Inferior parietal cortex (tissue), 1 donor: Measurements from ENCODE around the gene CADPS.

Experiments
- DNase-seq: peaks from one replicate; pipeline ENCODE4 v3.0.0-alpha.2; 2016; ENCODE audit errors: extremely low spot score

CADPS gene

DNA sequence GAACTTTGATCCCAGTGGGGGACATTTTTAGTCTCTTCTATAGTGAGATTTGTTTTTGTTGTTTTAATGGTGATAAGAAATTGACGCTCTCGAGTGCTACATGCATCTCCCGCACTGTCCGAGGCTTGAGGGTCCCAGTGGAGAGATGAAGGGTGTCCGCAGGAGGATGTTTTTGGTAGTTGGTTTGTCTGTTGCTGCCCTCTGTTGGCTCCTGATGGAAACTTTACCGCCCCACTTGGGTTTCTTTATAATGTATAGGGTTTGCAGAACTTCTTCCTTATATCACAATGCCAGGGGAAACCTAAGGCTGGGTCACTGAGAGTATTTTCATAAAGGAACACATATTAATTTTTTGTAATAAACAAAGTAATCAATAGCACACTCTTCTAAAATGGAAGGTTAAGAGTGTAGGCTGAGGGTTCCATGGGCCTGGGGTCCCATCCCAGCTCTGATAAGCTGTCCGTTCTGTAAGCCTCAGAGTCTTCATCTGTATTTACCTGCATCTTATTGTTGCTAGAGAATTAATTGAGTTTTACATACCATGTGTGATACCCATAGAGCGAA lies 316.6 kb downstream of the CADPS start:
- no peak for DNase-seq

DNA sequence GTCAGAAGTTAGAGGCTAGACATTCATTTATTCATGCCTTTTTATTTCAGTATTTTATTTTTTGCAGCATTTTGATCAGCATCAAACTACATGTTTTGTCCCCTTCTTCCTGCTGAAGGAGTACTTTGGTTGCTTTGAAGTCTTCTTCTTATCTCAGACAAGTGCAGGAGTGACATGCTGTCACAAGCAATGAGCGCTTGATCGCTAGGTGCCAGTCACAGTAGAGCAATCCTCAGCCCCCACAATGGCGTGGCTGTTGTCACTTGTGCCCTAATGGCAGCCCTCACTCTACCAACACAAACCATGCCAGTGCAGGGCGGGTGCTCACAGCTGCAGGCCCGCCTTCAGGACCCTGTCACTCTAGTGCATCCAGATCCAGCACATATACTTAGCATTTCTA lies 317.2 kb downstream of the CADPS start:
- no peak for DNase-seq

DNA sequence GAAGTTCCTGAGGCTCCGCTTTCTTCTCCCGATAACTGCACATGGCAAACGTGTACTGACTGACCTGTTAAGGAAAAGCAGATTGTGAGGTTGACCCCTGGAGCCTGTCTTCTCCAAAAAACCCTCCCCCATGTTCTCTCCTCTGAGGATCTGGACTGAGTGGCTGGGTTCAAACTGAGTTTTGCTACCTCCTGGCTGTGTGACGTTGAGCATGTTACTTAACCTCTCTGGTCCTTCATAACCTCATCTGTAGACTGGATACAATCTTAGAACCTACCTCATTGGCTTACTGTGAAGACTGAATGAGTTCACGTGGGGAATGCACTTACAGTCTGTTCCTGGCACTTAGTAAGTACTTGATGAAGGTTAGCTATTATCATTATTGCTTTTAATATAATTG lies 317.8 kb downstream of the CADPS start:
- no peak for DNase-seq

DNA sequence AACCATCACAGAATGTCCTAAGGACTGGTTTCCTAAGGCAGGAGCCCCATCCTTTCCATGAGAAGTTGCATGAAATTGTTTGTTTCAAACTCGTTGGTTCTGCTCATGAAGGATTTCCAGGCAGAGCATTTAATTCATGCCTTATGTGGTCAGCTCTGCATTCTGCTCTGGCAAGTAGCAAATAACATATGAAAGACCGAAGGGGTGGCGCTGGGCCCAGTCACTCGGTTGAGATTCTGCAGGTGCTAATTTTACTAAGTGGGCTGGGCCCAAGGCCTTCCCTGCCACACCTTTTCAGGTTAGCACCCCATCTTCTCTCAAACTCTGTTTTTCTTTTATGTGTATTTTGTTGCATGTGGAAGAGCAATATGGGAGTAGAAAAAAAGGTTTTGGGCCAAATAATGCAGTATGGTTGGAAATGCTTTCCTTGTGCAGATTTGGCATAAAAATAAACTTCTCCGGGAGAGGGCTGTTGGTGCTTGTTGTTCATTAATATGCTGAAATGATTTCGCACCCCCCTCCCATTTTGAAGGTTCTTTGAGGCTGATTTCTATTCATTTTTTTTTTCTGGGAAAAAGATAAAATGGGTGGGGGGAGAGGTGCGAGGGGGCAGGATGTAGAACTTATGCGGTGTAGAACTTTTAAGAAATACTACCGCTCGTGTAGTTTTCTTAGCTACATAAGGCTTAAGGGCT lies 318.9 kb downstream of the CADPS start:
- no peak for DNase-seq

DNA sequence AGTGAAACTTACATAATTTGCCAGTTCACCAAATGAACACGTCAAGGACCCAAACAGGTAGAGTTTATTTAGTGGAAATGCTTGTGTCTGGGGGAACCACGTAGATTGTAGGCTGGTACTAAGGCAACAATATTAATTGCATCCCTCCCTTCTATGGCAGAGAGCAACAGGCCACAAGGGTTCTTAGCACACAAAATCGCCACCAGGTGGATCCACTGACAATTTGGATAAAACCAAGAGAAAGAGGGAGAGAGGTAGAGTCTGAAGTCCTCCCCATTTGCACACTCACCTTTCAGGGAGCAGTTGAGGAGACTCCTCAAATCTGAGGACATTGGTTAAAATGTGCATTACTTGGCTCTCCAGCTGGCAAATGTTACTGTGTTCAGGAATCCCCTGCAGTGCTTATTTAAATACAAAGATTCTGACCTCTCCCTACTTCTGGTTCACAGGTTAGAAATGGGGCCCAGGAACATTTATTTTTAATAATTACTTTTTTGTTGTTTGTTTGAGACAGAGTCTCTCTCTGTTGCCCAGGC lies 320.9 kb downstream of the CADPS start:
- no peak for DNase-seq

DNA sequence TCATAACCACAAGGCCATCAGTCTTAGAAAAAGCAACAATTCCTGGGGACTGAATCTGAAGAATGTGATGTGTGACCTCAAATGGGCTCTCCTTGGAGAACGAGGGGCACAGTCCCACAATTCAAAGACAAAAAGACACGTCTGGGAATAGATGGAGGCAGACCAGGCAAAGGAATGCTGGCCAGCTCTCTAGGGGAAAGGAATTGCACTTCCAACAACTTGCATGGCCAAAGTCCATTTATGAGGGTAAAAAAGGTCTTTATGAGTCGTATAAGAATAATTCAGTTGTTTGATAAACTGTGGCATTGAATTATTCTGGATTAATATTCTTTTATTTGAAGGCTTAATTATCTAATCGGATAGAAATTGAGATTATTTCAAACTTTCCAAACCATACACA lies 321.4 kb downstream of the CADPS start:
- no peak for DNase-seq

DNA sequence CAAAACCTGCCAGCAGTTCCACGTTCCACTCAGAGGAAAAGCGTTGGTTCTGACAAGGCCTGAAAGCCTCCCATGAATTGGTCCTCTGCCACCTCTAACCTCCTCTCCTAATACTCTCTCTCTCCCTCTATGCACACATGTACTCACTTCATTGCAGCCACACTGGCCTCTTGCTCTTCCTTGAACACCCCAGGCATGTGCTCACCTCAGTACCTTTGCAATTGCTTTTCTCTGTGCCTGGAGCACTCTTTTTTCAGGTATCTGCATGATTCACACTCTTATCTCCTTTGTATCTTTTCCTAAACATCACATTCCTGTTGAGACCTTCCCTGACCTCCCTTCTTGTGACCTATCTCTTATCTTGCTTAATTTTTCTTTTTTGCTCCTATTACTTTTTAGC lies 323.7 kb downstream of the CADPS start:
- no peak for DNase-seq

DNA sequence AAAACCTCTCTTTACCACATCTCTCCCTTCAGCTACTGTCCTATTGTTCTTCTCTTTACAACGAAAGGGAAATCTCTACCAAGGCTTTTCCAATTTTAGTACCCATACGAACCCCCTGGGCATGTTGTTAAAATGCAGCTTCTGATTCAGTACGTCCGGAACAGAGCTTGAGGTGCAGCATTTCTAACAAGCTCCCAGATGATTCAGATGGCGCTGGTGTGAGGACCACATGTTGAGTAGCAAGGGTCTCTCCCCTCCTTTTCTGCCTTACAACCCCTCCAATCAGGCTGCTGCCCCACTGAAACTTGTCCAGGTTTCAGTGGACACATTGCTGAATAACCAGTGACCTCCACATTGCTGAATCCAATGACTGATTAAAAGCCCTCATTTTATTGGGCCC lies 324.8 kb downstream of the CADPS start:
- no peak for DNase-seq

DNA sequence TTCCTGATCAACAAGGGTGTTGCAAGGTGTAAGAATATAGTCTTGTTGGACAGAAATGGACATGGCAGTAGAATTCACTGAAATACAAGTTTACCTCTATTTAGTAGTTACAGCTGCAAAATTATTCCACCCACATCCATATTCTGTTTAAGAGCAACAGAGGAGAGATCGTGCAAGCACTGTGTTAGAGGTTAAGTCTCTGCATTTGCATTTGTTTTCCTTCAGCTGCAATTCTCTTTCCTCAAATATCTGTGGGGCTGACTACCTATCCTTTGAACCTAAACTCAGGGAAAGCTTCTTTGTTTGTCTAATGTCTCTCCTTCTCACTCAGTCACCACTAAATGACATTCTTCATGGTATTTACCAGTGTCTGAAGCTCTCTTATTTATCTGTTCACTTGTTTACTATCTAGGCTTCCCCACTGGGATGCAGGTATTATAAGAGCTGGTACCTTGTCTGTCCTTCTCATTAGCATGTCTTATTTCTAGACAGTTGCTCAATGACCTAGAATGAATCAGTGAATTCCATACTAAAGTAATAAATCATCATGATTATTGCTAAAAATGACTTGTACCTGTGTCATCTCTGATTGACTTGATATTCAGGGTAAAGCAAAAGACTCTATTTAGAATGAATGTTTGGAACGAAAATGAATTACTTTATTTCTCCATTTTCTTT lies 326.5 kb downstream of the CADPS start:
- no peak for DNase-seq

DNA sequence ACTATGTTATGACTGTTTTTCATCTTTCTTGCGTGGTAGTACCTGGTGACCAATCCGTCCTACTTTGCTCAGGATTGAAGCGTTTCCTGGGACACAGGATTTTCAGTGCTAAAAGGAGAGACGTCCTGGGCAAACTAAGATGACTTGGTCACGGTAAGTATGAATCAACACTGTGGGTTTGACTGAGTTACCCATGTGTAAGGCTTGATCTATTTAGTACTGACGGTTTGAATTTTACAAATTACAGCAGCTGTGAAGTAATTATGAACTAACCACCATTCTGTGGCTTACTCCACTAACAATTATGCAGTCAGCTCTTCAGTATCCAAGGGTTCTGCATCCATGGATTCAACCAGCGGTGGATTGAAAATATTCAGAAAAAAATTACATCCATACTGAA lies 328.9 kb downstream of the CADPS start:
- DNase-seq = no peak

DNA sequence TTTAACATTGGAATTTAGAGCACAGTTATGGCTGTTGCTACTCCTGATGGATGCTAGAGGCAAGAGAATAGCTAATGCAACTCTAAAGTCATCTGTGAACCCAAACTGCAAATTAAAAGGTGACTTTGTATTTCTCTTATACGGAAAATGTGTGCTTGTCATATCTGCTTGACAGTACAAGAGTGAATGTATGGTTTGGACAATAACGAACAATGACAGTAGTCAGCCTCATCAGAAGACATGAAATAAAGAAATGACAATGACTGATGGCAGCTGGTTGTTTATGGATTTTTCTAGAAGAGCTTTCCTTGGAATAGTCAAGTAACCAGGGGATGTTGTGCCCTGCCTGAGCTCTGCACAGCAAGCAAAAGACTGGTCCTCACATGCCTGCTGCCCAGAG lies 333.0 kb downstream of the CADPS start:
- no peak for DNase-seq

DNA sequence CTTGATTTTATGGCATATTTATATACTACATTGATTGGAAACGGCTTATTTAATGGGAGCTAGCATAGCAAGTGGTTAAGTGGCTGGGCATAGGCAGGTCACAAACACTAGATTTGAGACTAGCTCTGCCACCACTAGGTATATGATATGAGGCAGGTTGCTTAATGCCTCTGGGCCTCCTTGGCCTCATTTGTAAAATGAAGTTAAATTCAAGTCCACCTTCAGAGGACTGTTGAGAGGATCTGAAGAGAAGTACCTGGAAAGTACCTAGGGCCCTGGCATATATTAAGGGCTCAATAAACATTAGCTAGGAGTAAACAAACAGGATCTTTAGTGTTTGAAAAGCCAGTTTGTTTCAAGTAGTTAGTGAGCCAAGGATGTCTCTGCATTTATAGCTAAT lies 335.5 kb downstream of the CADPS start:
- DNase-seq = no peak

DNA sequence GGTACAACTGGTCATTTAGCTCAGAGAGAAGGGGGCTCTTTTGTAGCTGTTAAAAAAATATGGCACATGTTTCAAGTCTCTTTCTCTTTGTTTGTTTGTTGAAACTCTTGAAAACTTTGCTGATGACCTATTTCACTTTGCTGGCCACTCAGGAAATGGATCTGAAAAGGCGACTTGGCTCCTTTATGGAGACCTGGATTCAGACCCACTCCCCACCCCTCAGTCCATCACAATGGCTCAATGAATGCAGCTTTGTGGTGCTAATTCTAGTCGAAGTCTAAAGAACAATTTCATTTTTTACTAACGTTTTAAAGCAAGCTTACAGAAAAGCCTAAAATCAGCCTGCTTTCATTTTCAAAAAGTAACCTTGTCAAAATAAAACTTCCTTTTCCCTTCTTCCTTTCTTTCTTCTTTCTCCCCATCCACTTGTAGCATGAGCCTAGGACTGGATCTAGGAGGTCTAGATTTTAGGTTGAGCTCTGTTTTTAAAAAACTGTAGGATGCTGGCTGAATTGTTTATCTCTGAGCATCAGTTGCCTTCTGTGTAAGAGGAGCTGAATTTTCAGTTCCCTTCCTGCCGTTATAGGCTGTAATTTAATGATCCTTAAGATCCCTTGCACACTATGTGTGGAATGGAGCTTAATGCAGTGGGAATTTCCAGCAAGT lies 336.4 kb downstream of the CADPS start:
- DNase-seq = no peak

DNA sequence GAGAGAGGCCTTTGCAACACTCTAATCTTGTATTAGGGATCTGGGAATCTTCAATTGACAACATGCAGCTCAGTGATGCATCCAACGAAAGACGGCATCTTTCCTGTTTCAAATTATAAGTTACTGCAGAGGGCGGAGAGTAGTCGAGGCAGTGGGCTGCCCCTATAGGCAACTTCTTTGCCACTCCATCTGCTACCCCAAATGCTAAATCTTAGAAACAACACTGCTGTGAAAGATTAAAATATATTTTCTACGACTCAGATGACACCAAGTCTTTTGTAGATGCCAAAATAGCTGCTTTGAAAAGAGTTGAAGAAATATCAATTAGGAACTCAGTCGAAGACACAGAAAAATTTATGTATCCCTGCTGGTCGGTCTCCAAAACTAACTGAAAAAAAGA lies 340.9 kb downstream of the CADPS start:
- no peak for DNase-seq

DNA sequence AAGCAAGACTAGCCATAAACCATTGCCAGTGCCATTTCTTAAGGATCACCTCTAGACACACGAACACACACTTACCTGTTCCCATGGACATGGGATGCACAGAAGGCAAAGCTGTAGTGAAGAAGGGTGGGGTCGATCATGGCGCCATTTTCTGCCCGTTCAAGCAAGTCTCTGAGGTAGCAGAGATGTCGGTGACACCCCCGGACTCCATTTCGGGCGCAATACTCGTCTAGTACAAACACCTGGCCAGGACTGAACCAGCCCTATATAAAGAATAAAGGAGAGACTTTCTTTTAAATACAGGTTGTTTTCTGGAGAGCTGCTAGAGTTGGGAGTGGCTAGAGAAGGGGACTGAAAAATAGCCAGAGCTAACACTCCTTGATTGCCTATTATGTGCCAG lies 342.4 kb downstream of the CADPS start:
- no peak for DNase-seq

DNA sequence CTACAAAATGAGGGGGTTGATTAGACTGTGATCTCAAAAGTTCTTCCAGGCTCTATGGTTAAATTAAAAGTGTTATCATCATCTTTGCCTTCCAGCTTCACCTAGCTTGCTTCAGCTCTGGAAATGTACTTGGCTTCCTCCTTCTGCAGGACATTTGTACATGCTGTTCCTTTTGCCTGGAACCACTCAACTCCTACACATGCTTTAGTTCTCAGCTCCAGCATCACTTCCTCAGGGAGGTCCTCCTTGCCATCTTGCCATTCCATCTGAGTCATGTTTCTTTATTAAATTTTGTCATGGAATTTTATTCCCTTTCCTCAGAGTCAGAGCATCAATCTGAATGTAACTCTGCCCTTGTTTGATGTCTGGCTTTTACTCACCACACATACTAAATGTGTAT lies 343.2 kb downstream of the CADPS start:
- DNase-seq = no peak

DNA sequence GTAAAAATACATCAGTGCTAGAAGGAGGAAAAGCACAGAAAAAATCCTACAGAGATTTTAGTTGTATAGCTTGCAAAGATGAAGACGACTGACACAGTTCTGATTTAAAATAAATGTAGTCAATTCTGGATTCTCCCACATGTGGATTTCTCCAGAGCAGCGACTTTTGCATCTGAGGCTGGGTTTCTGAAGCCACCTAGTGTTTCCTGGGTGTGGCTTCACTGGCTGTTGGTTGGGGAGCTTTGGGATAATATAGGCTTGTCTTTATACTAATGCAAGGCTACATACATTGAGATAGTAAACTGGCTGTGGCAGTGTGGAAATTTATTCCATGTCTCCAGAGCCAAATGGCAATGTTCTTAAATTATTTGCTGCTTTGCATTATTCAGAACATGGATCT lies 343.7 kb downstream of the CADPS start:
- DNase-seq = no peak

DNA sequence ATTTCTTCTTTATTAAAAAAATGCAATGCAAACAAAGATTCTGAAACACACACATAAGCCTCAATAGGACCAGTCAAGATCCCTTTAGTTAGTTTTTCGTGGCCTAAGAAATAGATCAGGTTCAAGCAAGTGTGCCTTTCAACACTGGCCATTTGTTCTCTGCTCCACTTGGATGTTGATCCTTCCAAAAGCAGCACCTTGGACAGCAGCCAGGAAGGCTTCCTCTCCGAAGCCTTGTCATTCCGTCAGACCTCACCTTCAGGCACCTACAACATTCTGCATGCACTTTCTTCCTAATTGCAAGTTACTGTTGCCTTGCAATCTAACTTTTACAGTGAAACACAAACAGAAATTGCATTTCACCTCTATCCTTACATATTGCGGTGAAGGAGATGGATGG lies 346.0 kb downstream of the CADPS start:
- DNase-seq = no peak

DNA sequence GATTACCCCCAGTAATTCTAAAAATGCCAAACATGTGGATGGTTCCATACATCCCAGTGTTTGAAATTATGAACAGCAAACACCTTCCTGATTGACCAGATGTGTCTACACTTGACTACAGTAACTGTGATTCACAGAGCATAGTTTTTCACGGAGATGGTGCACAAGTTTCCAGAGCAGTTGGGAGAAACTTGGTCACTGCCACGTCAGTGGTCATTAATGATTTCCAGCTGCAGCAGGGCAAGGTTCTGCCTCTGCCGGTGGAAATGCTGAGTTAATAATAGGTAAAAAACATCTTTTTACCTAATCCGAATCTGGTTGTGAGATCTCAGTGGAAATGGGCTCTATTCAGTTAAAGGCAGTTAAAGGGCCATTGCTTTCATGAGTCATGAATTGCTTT lies 347.7 kb downstream of the CADPS start:
- no peak for DNase-seq

DNA sequence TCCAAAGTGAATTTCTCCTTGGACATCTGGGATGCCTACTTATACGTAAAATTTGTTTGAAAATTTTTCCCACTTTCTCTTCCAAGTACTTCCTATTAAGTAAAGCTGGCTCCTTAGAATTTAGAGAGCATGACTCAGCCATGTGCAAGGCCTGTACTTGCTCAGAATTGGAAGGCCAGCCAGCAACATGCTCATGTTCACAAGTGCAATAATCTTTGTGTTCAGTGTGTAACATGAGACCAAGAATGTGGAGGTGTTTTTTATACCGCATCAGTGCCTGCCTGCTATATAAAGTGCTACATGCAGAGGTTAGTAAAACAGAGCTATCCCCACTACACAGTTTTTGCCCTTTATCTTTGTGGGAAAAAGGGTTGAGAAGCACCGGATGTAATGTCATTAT lies 349.9 kb downstream of the CADPS start:
- DNase-seq = no peak

DNA sequence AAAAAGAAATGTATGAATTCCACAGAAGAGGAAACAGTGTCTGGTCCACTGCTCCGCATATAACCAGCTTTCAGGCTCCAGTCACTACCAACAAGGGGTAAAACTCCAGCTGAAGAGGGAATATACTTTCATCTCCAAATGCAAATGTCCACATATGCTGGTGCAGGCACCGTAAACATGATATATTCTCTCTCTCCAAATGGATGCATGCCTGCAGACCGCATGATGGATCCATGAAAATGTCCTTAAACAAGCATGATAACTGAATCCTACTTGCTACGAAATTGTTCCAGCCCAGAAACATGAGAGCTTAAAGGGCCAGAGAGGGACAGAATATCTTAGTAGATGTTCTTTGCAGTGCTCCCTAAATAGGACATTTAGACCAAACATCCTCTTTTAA lies 351.5 kb downstream of the CADPS start:
- no peak for DNase-seq

DNA sequence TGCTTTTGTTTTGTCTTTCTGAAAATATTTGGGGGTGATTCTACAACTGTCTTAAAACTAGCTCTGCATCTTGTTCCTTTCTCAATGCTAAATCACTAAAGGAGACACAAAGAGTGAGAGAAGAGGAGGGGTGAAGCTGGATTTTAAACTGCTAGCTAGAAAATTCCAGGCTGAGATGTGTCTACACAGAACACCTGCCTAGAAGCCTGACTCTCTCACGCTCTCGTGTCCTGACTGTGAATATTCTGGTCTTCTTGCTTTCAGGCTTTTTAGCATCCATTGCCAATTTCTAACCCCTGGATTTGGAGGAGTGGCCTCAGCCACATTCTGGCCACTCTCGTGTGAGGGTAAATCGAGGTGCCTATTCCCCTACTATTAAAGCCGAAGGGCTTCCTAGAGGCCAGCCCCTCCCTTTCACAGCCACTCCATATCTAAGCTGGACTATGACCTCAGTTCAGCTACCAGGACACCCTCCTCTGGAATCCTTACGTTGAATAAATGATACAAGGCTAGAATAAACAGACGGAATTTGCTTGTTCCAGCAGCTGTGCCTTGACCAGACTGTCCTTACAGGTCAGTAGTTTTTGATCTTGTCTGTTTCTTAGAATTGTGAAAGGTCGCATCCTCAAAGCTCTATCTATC lies 353.6 kb downstream of the CADPS start:
- no peak for DNase-seq
